ENCODE data around the gene MMP24OS.
A peak's percentile ranks its signal among the peaks of the same experiment; 100 is the strongest.

Gene MMP24OS

GRCh38 chr20:35279040-35279439, 1.1 kb upstream of the MMP24OS start:
- Mint-ChIP-seq H3K4me3 (peak overlapping the region; percentile 69), H3K27ac (peak overlapping the region; percentile 72)

DNA sequence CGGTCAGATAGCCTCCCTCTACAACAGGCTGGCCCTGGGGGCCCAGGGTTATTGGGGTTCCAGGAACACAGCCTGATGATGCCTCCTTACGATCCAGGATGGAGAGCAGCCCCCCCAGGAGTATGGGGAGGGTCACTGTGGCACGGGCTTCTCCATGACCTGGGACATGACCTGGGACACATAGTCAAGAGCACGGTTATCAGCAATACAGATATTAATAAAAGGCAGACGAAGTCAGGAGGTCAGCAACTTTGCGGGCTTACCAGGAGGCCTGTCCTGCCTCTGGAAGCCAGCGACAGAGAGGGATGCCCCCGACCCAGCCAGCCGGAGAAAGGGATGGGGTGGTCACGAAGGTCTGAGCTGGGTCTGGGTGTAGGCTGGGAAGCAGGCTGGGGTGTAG, 795 bp downstream of the MMP24OS start:
- peak overlapping the region; percentile 98 for H3K27ac Mint-ChIP-seq
- no peaks in the 10 kb centered on the region for H3K27me3 Mint-ChIP-seq
- H3K36me3 Mint-ChIP-seq = peaks cover 12% of the 10 kb centered on the region
- peak overlapping the region; percentile 98 for H3K4me3 Mint-ChIP-seq
- no peaks in the 10 kb centered on the region for H3K9me3 Mint-ChIP-seq (ENCODE audit: low read depth)
- H3K4me1 Mint-ChIP-seq (ENCODE audit: low read depth) = peaks cover 29% of the 10 kb centered on the region

More at GRCh38 chr20:35279040-35279439, 1.1 kb upstream of the MMP24OS start:
- Mint-ChIP-seq H3K36me3 (peaks cover 16% of the 10 kb centered on the region), H3K4me1 (ENCODE audit: low read depth) (peaks cover 39% of the 10 kb centered on the region), H3K9me3 (ENCODE audit: low read depth) (no peaks in the 10 kb centered on the region), H3K27me3 (no peaks in the 10 kb centered on the region)

DNA sequence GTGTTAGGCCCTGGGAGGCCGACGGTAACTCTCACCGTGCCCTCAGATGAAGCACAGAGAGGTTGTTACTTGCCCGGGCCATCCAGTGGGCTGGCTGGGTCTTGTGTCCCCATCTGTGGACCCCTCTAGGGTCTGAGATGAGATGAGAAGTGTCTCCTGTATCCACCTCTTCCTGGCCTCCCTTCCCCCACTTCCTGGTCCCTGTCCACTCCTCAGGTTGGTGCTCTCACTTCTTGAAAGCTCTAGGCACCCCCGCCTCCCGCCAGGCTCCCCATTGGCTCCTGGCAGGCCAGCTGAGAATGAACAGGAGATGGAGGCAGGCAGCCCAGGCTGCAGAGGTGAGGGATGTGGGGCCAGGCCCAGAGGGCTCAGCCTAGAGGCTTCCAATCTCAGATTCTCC, 1.5 kb downstream of the MMP24OS start:
- no peaks in the 10 kb centered on the region for H3K9me3 Mint-ChIP-seq (ENCODE audit: low read depth)
- peak overlapping the region; percentile 98 for H3K27ac Mint-ChIP-seq
- peaks cover 23% of the 10 kb centered on the region for H3K4me1 Mint-ChIP-seq (ENCODE audit: low read depth)
- no peaks in the 10 kb centered on the region for H3K27me3 Mint-ChIP-seq
- peaks cover 10% of the 10 kb centered on the region for H3K36me3 Mint-ChIP-seq
- H3K4me3 Mint-ChIP-seq = peak overlapping the region; percentile 98

DNA sequence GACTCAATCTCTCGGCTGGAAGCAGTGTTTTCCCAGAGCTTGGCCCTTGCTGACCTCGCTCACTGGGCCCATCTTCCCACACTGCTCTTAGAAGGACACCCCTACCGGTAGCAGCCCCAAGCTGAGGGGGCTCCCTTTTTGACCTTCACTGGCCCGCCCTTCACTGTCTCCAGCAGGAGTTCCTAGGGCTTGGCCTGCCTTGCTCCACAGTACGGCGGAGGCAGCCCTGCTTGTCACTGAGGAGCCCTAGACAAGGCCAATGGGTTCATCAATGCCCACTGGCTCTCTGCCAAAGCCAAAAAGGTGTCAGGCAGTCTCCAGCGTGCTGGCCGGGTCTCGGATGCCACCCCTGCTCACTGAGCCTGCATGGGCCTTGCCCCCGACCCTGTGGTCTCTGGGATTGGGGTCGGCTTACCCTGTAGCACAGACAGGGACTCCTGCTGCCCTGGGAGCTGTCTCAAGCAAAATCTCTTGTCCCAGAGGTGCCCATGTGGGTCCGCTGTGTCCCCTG, 2.1 kb downstream of the MMP24OS start:
- H3K27me3 Mint-ChIP-seq = no peaks in the 10 kb centered on the region
- H3K4me3 Mint-ChIP-seq = peak overlapping the region; percentile 56
- no peaks in the 10 kb centered on the region for H3K9me3 Mint-ChIP-seq (ENCODE audit: low read depth)
- peaks cover 23% of the 10 kb centered on the region for H3K4me1 Mint-ChIP-seq (ENCODE audit: low read depth)
- H3K27ac Mint-ChIP-seq = no peak overlapping the region
- peaks cover 10% of the 10 kb centered on the region for H3K36me3 Mint-ChIP-seq

DNA sequence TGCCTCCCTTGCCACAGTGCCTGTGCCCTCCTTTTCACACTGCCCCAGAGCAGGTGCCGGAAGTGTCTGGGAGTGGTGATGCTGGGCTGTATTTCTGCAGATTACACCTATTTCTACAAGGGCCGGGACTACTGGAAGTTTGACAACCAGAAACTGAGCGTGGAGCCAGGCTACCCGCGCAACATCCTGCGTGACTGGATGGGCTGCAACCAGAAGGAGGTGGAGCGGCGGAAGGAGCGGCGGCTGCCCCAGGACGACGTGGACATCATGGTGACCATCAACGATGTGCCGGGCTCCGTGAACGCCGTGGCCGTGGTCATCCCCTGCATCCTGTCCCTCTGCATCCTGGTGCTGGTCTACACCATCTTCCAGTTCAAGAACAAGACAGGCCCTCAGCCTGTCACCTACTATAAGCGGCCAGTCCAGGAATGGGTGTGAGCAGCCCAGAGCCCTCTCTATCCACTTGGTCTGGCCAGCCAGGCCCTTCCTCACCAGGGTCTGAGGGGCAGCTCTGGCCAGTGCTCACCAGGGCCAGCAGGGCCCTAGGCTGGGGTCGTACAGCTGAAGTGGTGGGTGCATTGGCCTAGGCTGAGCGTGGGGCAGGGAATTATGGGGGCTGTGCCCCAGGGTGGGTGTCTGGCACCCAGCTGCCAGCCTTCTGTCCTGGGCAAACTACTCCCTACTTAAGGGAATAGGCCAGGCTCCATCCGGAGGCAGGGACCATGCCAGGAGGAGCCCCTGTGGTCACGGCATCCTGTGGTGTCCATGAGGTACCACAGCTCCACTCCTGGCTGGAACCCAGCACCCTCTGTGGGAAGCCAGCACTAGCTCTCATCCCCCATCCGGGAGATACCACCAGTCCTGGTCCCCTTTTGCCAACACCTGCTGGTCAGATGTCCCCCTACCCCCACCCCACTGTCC, 3.5 kb downstream of the MMP24OS start:
- H3K27ac Mint-ChIP-seq = no peak overlapping the region
- no peaks in the 10 kb centered on the region for H3K9me3 Mint-ChIP-seq (ENCODE audit: low read depth)
- peaks cover 3% of the 10 kb centered on the region for H3K36me3 Mint-ChIP-seq
- H3K4me3 Mint-ChIP-seq = no peak overlapping the region
- peaks cover 18% of the 10 kb centered on the region for H3K4me1 Mint-ChIP-seq (ENCODE audit: low read depth)
- no peaks in the 10 kb centered on the region for H3K27me3 Mint-ChIP-seq

- Mint-ChIP-seq H3K9me3 (ENCODE audit: low read depth) (no peaks in the 10 kb centered on the region), H3K4me3 (no peak overlapping the region), H3K36me3 (peaks cover 3% of the 10 kb centered on the region), H3K27ac (peak overlapping the region; percentile 37), H3K4me1 (ENCODE audit: low read depth) (peaks cover 15% of the 10 kb centered on the region), H3K27me3 (no peaks in the 10 kb centered on the region)
Measured at GRCh38 chr20:35273449-35274171, 4.3 kb downstream of the MMP24OS start.

DNA sequence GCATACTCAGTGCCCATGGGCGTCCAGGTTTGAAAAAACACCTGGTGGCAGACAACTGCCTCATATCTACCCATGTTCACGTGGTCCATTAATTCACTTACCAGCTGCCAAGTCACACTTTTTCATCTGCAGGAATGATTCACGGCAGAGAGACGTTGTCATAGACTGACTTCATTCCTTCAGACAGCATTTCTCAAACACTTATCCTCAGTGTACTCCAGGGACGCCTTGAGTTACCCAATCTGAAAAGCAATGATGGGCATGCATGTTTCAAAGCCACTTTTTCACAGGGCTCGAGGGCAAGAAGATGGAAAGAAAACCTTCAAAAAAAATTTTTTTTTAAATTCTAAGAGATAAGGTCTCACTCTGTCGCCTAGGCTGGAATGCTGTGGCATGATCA, 6.0 kb downstream of the MMP24OS start:
- H3K9me3 Mint-ChIP-seq (ENCODE audit: low read depth) = no peaks in the 10 kb centered on the region
- H3K27ac Mint-ChIP-seq = no peak overlapping the region
- H3K4me1 Mint-ChIP-seq (ENCODE audit: low read depth) = peaks cover 7% of the 10 kb centered on the region
- H3K36me3 Mint-ChIP-seq = no peaks in the 10 kb centered on the region
- no peak overlapping the region for H3K4me3 Mint-ChIP-seq
- H3K27me3 Mint-ChIP-seq = no peaks in the 10 kb centered on the region

- Mint-ChIP-seq H3K27me3 (no peaks in the 10 kb centered on the region), H3K36me3 (no peaks in the 10 kb centered on the region), H3K4me1 (ENCODE audit: low read depth) (peaks cover 4% of the 10 kb centered on the region), H3K4me3 (no peak overlapping the region), H3K9me3 (ENCODE audit: low read depth) (no peaks in the 10 kb centered on the region), H3K27ac (peak overlapping the region; percentile 34)
Measured at GRCh38 chr20:35271073-35271882, 6.6 kb downstream of the MMP24OS start.

DNA sequence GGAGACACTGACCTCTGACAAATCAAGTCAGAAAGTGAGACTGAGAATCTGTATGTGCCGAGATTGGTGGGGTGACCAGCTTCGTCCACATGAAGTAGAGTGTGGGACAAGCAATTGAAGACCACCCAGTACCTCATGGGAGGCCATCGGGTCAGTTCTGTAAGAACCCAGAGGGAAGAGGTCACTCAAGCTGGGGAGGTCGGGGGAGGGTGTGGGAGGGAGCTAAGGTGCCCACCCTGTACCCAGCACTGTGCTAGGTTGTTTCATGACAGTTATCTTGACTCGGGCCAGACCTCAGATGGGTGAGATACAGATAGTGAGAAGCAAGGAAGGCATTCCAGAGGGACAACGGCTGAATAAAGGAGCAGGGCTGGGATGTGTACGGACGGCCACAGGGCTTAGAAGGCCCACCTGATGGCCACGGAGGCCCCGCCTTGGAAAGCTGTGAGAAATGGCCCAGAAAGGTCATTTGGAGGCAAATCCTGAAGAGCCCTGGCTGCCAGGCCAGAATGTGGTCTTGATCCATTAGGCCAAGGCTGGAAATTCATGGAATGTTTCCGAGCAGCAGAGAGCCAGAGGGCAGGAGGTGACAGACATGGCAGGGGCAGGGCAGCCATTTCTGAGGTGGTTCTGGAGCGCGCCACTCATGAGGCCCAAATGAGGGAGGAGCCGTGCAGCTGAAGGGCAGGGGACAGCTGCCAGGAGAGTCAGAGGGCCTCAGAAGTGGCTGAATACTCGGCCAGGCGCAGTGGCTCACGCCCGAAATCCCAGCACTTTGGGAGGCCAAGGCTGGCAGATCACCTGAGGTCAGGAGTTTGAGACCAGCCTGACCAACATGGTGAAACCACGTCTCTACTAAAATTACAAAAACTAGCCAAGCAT, 7.7 kb downstream of the MMP24OS start:
- no peaks in the 10 kb centered on the region for H3K27me3 Mint-ChIP-seq
- H3K9me3 Mint-ChIP-seq (ENCODE audit: low read depth) = no peaks in the 10 kb centered on the region
- no peaks in the 10 kb centered on the region for H3K36me3 Mint-ChIP-seq
- peak overlapping the region; percentile 16 for H3K27ac Mint-ChIP-seq
- no peak overlapping the region for H3K4me3 Mint-ChIP-seq
- H3K4me1 Mint-ChIP-seq (ENCODE audit: low read depth) = peaks cover 2% of the 10 kb centered on the region

GRCh38 chr20:35269055-35269781, 8.7 kb downstream of the MMP24OS start:
- H3K27me3 Mint-ChIP-seq = no peaks in the 10 kb centered on the region
- H3K4me1 Mint-ChIP-seq (ENCODE audit: low read depth) = peaks cover 2% of the 10 kb centered on the region
- no peak overlapping the region for H3K4me3 Mint-ChIP-seq
- H3K9me3 Mint-ChIP-seq (ENCODE audit: low read depth) = no peaks in the 10 kb centered on the region
- H3K27ac Mint-ChIP-seq = no peak overlapping the region
- H3K36me3 Mint-ChIP-seq = no peaks in the 10 kb centered on the region

DNA sequence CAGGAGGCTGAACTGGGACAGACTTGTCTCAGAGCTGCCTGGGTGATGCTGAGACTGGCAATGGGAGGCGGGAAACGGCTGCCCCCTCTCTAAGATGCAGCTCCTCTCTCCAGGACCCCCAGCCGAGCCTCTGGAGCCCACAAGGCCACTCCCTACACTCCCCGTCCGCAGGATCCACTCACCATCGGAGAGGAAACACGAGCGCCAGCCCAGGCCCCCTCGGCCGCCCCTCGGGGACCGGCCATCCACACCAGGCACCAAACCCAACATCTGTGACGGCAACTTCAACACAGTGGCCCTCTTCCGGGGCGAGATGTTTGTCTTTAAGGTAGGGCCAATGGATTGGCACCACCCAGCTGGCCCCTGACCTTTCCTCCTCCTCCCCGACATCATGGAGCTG, 10.8 kb downstream of the MMP24OS start:
- Mint-ChIP-seq H3K27ac (no peak overlapping the region), H3K36me3 (no peaks in the 10 kb centered on the region)

GRCh38 chr20:35264755-35265154, 13.2 kb downstream of the MMP24OS start:
- Mint-ChIP-seq H3K4me1 (ENCODE audit: low read depth) (peaks cover 2% of the 10 kb centered on the region), H3K27ac (no peak overlapping the region)

More for the DNA sequence above, 10.8 kb downstream of the MMP24OS start:
- Mint-ChIP-seq H3K27me3 (no peaks in the 10 kb centered on the region), H3K9me3 (ENCODE audit: low read depth) (no peaks in the 10 kb centered on the region), H3K4me1 (ENCODE audit: low read depth) (peaks cover 2% of the 10 kb centered on the region), H3K4me3 (no peak overlapping the region)

DNA sequence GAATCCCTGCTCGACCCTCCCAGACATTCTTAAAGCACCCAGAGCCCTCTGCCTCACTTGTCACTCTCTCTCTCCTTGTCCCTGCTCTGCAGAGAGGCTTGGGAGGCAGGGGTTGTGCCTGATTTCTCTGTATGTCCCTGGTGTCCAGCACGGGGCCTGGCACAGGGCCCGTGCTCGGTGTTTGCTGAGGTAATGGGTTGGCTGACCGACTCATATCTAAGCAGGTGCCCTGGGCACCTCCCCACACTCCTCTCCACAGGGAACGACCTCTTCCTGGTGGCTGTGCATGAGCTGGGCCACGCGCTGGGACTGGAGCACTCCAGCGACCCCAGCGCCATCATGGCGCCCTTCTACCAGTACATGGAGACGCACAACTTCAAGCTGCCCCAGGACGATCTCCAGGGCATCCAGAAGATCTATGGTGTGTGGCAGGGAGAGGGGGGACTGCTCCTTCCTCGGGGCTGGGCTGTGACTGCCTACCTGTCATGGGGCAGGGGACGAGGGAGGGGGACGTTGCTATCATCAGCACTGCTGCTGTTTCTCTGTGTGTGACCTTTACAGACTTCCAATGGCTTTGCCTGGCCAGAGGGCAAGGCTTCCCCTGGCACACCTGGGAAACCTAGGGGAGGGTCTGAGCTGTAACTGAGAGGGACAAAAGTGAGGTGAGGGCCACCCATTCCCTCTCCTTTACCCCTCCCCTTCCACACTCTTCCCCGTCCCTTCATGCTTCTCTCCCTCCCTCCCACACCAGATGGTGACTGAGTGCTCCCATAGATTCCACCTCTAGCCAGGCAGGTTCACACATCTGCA, 14.2 kb downstream of the MMP24OS start:
- Mint-ChIP-seq H3K36me3 (no peaks in the 10 kb centered on the region), H3K27ac (no peak overlapping the region), H3K4me3 (no peak overlapping the region), H3K9me3 (ENCODE audit: low read depth) (no peaks in the 10 kb centered on the region), H3K27me3 (no peaks in the 10 kb centered on the region), H3K4me1 (ENCODE audit: low read depth) (peaks cover 2% of the 10 kb centered on the region)

More at GRCh38 chr20:35264755-35265154, 13.2 kb downstream of the MMP24OS start:
- Mint-ChIP-seq H3K4me3 (no peak overlapping the region), H3K27me3 (no peaks in the 10 kb centered on the region), H3K36me3 (no peaks in the 10 kb centered on the region), H3K9me3 (ENCODE audit: low read depth) (no peaks in the 10 kb centered on the region)
